HG03060 (cell line): ENCODE results near the gene PATE2.

ENCODE experiments used
- ATAC-seq: cut with Tn5 transposase; IDR thresholded peaks from one replicate; pipeline ENCODE4 v1.9.1; 2021; ENCODE audit warnings: low read depth, moderate number of reproducible peaks; ENCODE audit not compliant: unreplicated experiment

PATE2 gene

GRCh38 chr11:125778728-125779127, at the start of gene PATE2:
PATE2 (minus strand) TSS chr11:125778828; CDS start chr11:125778773, 55 bp downstream.
- no peak for ATAC-seq

DNA sequence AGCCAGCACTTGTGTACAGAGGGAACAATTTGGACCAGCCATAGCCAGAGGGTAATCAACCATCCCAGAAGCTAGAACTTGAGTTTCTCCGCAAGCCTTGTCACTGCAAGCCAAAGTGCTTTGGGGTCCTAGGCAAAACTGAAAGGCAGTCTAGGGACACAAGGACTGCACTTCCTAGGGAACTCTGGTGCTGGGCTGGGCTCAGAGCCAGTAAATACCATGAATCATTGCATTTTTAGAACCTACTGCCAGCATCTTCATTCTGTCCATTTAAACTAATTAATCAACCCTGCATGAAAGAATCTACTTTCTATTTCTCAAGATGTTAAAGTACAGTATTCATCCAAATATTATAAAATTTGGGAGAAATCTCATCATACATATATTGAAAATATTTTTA, 29.3 kb upstream of the PATE2 start:
- ATAC-seq = no peak

DNA sequence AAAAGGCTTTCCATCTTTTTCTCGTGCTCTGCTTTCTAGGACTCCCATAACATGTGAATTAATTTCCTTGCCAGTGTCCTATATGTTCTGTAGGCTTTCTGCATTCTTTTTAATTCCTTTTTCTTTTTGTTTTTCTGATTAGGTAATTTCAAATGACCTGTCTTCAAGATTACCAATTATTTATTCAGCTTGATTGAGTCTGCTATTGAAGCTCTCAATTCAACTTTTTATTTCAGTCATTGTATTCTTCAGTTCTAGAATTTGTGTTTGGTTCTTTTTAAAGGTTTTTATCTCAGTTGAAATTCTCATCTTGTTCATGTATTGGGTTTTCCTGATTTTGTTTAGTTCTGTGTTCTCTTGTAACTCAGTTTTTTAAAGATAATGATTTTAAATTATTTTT, 23.8 kb upstream of the PATE2 start:
- ATAC-seq = no peak

- ATAC-seq = no peak
These were observed 21.2 kb upstream of the PATE2 start for GRCh38 chr11:125799808-125800207.

- ATAC-seq = no peak
These were observed 19.0 kb upstream of the PATE2 start for GRCh38 chr11:125797641-125798040.

DNA sequence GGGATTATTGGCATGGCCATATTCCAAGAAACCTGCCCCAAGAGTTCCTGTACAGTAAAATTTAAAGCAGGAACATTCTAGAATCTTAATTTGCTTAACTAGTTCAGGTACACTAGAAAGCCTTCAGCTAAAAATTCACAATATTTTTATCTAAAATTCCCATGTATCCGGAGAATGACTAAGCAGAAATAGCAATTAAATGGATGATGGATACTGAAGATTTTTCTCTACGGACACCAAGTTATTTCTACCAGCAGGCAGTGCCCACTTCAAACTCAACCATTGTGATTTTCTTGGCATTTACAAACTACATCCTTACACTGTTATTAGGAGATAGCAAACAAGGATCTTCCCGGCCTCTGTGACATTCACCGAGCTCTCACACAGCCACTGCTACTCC, 12.2 kb upstream of the PATE2 start:
- ATAC-seq = no peak

DNA sequence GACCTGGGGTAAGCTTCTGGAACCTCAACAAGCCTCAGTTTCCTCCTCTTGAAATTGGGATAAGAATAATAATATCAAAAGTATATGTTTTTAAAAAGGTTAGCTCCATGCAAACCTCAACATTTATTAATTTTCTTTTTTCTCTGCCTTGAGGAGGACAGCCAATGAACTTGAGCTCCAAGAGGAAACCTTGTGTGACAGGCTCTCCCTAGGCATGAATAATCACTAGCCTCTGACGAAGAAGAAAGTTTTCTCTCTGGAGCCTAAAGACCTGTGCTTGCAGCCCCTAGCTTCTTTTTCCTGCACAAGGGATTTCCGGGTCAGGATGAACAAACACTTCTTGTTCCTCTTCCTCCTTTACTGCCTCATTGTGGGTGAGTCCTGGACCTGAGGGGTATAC, 9.2 kb upstream of the PATE2 start, which contains the start of gene PATE3:
PATE3 (plus strand) TSS at position 301 of the 400 bp plus-strand sequence; CDS start at position 326, 25 bp downstream.
- ATAC-seq = no peak

DNA sequence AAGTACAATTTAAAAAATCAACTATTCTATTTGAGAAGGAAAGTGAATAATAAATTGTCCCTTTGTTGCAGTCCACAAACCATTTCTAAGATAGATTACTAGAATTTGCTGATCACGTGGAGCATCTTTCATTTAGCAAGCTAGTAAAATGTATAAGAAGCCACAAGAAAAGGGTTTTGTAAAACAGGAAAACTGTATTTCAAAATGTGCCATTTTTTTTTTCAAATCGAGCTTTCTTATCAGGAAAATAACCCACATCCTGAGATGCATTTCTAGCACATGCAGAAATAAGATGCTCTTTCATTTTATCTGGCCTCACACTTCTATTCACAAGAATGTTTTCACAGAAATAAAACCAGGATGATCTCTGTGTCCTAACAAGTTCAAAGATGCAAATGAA, 6.0 kb upstream of the PATE2 start:
- ATAC-seq = no peak

- ATAC-seq = no peak
These were observed 1.3 kb downstream of the PATE2 start for GRCh38 chr11:125777309-125777708.

DNA sequence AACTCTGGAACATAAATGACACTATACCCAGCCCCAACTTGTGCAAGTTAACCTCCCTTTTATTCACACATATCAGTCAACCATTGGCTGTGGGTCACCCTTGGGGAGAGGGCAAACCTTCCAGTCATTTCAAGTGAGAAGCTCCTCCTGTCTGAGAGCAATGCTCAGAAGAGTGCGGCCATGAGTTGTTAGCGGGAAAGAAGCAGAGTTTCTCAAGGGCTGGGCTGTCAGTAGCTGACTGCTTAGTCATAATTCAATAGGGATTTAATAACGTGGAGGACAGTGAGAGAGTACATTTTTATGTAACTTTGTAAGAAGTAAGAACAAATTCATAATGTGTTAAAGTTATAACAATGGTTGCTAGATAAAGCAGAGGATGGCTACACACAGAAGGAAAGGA, 5.1 kb downstream of the PATE2 start:
- ATAC-seq = no peak

DNA sequence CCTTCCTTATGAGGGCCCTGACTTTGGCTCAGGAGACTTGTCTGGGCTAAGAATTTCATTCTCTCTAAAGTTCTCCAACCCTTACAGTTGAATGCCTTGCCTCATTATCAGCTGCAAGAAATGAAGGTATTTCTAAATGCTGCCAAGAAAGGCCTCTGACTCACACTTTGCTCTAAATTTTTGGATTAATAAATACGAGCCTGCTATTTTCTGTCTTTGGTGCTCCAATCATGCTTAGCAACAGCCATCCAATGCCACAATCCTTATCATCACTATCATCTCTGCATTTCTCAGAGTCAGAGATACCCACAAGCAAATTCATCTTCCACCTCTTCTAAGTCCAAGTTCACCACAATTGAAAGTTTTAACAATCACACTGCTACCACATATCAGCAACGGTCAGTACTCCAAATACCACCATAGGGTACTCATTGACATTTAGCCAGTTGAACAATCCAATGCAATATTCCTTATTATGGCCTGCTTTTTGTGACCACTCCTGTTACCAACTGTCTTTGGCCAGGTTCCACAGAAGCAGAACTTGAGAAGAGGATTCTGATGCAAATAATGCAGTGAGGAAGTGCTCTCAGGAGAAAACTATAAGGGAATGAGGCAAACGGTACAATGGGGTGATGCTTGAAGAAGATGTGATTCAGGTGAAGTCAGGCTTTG, 5.7 kb downstream of the PATE2 start:
- no peak for ATAC-seq

DNA sequence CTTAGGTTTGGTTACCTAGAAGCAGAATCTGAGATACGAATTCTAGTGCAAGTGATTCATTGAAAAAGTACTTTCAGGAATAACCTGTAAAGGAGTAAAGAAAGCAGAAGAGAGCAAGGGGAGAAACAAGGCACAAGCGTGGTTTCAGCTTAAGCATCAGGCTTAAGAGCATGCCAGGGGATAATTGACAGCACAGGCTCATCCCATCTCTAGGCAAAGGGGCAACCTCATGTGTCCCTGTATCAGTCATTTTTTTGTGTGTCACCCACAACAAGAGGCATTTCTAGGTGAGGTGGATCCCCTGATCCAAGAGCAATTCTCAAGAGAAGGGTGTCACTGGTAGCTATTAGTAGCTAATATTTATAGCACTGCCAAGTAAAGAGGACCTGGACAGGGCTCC, 8.0 kb downstream of the PATE2 start:
- ATAC-seq = no peak

DNA sequence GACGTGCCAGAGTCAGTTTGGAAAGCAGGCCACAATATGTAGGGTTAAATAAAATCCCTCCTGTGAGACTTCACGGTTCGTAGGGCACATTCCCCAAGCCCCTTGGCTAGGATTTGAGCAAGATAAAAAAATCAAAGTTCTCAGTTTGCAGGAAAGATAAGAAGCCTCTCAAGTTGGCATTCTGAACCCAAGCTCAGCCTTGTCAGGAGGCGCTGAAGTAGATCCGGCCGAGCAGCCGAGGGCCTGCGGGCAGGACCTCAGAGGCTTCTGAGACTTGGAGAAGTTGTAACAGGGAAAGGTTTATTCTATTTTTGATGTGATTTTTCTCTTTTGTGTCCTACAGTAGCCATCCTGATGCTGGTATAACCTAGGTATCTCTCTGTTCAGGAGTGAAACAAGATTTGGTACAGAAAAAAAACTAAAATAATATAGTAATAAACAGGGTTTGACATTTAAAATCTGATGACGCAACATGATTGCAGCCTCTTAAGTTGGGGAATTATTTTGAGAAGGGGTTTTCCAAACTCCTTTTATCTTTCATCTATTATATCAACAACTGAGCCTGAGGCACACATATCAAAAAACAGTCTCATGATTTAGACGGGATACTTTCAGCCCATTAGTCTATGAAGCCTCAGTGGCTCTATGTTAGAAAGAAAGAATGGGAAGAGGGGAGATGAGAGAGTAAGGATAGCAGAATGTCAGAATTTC, 10.1 kb downstream of the PATE2 start:
- ATAC-seq = no peak

- ATAC-seq = no peak
These were observed 12.4 kb downstream of the PATE2 start for GRCh38 chr11:125766251-125766650.

DNA sequence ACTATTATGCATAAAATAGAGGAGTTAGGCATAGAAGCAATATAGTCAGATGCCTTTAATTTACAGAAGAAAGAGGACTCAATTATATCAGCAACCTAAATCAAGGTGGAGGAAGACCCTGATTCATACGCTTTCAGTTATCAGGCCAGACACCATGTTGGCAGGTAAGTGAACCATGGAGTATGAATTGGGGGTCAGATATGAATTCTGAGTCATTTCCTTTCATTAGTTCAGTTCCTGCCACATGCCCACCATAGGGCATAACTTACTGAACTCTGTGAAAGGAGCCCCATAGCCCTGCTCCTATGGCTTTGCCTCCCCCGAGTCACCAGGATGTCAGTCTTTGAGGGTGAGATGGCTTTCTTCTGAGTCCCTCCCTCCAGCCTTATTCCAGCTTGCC, 15.1 kb downstream of the PATE2 start:
- no peak for ATAC-seq

DNA sequence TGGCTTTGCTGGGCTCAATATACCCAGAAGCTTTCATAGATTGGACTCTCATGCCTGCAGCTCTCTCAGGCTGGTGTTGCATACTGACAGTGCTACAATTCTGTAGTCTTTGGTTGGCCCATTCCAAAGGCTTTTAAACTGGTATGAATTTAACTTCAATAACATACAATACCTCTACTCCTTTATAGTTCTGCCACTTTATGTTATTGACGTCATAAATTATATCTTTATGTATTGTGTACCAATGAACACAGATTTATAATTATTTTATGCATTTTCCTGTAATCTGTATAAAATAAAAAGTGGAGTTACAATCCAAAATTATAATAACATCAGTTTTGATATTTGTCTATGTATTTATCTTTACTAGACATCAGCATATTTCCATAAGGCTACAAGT, 16.2 kb downstream of the PATE2 start:
- no peak for ATAC-seq

DNA sequence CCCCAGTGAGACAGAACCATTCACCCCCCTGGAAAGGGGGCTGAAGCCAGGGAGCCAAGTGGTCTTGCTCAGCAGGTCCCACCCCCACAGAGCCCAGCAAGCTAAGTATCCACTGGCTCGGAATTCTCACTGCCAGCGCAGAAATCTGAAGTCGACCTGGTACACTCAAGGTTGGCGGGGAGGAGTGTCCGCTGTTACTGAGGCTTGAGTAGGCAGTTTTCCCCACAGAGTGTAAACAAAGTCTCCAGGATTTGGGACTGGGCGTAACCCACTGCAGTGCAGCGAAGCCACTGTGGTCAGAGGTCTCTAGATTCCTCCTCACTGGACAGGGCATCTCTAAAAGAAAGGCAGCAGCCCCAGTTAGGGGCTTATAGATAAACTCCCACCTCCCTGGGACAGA, 22.6 kb downstream of the PATE2 start:
- ATAC-seq = no peak

GRCh38 chr11:125750629-125751028, 28.0 kb downstream of the PATE2 start:
- no peak for ATAC-seq

GRCh38 chr11:125745979-125746378, 32.6 kb downstream of the PATE2 start, which contains the start of gene PATE1:
PATE1 (plus strand) TSS chr11:125746279; CDS start chr11:125746305, 26 bp downstream.
- no peak for ATAC-seq

- ATAC-seq = no peak
These were observed 34.9 kb downstream of the PATE2 start for GRCh38 chr11:125743681-125744080.

DNA sequence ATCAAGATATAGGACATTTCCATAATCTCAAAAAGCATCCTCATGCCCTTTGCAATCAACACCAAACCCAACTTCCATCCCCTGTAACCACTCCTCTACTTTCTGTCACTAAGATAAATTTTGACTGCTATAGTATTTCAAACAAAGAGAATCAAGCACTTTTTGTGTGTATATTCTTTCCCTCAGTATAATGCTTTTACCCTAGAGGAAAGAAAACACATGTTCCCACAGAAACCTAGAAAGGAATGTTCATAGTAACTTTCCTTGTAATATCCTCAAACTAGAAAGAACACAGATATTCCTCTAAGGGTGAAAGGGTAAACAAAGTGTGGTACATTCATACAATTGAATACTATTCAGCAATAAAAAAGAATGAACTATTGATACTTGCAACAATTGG, 38.0 kb downstream of the PATE2 start:
- no peak for ATAC-seq

- ATAC-seq = no peak
These were observed 49.7 kb downstream of the PATE2 start for GRCh38 chr11:125728969-125729368.
